DOHH2 (cell line): Measurements from ENCODE around the gene SEMA5A.

ENCODE experiments used
- EZH2phosphoT487 ChIP-seq: fragments of 200-600 bp; sonication (generic); IDR thresholded peaks from 2 replicates; pipeline ENCODE4 v1.6.1; 2017; ENCODE audit warnings: borderline replicate concordance, mild to moderate bottlenecking, antibody characterized with exemption, low read length, moderate library complexity, mixed read lengths
- TF ChIP-seq, protein P1 (sequence below): fragments of 200-600 bp; sonication (generic); IDR thresholded peaks from one replicate; pipeline ENCODE4 v1.5.1; 2014; ENCODE audit warnings: antibody characterized with exemption, mild to moderate bottlenecking, low read depth, low read length; ENCODE audit not compliant: poor library complexity, severe bottlenecking

DNA sequence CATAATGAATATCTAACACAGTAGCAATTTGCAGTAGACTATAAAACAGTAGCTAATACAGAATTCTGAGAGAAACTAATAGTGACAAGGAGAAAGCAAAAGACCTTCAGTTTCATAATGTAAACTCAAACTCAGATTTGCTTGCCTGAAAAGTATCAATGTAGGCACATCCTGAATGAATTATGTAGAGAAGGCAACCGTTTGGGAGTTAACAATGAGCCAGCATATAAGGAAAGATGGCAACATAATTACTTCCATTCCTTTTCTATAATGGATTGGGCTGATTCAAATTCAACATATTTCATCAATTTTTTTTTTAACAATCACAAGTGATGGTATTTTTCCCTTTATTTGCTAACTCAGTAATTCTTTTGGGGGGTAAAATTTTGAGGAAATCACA is 261.6 kb downstream of the SEMA5A start:
- TF ChIP-seq, protein P1, sequence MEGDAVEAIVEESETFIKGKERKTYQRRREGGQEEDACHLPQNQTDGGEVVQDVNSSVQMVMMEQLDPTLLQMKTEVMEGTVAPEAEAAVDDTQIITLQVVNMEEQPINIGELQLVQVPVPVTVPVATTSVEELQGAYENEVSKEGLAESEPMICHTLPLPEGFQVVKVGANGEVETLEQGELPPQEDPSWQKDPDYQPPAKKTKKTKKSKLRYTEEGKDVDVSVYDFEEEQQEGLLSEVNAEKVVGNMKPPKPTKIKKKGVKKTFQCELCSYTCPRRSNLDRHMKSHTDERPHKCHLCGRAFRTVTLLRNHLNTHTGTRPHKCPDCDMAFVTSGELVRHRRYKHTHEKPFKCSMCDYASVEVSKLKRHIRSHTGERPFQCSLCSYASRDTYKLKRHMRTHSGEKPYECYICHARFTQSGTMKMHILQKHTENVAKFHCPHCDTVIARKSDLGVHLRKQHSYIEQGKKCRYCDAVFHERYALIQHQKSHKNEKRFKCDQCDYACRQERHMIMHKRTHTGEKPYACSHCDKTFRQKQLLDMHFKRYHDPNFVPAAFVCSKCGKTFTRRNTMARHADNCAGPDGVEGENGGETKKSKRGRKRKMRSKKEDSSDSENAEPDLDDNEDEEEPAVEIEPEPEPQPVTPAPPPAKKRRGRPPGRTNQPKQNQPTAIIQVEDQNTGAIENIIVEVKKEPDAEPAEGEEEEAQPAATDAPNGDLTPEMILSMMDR = no peak
- TF ChIP-seq EZH2phosphoT487 = no peak
